ENCODE measurements around the gene ODAM. TPM values are rescaled to one million over a fixed set of nuclear protein-coding genes. Genes with fewer than 3 reads are reported as not detected.
"Not testable (repeated sequence)": the region's sequence is repeated elsewhere in the genome, so short reads cannot be mapped to it uniquely, and the experiment has no call there.

The ODAM gene
- total and polyA plus RNA-seq, 7 donors = not detected

- no peak for DNase-seq
- 64 to 85% (median 67%) methylated on average over 1 of the region's 1 CpG for WGBS, 3 donors
- ATAC-seq = no peak
- Histone ChIP-seq H3K9me3 (no peaks in the 10 kb centered on the region), H3K4me1 (no peaks in the 10 kb centered on the region), H3K27ac (no peak overlapping the region), H3K4me3 (no peak overlapping the region), H3K27me3 (ENCODE audit: insufficient read depth in 3 of 3, low read length in 2 of 3) (no peaks in the 10 kb centered on the region), H3K36me3 (ENCODE audit: insufficient read depth in 1 of 2, low read depth in 1 of 2) (no peaks in the 10 kb centered on the region)
- intact Hi-C loops (cut with DNase I) = no loop called here
- no peak for TF ChIP-seq CTCF (IDR thresholded peaks at IDR 0.05)
Observed at GRCh38 chr4:70203601-70204000, 8.1 kb downstream of the ODAM start.

- ATAC-seq; H3K4me3 ChIP-seq; DNase-seq; H3K27me3 ChIP-seq (ENCODE audit: insufficient read depth in 3 of 3, low read length in 2 of 3); intact Hi-C loops (cut with DNase I); H3K27ac ChIP-seq; H3K9me3 ChIP-seq; H3K36me3 ChIP-seq (ENCODE audit: insufficient read depth in 1 of 2, low read depth in 1 of 2); H3K4me1 ChIP-seq: not testable (repeated sequence)
- 72 to 86% (median 76%) methylated on average over 4 of the region's 4 CpGs for WGBS, 3 donors
Observed at GRCh38 chr4:70212752-70213151, 17.2 kb downstream of the ODAM start.

GRCh38 chr4:70216109-70216508 is 20.6 kb downstream of the ODAM start:
- H3K9me3 ChIP-seq; DNase-seq; H3K36me3 ChIP-seq (ENCODE audit: insufficient read depth in 1 of 2, low read depth in 1 of 2); ATAC-seq; H3K4me3 ChIP-seq; H3K27ac ChIP-seq; intact Hi-C loops (cut with DNase I); H3K4me1 ChIP-seq; H3K27me3 ChIP-seq (ENCODE audit: insufficient read depth in 3 of 3, low read length in 2 of 3): not testable (repeated sequence)

- WGBS, 3 donors = 96 to 100% (median 100%) methylated on average over 1 of the region's 1 CpG
Observed at GRCh38 chr4:70216550-70216949, 21.0 kb downstream of the ODAM start.

GRCh38 chr4:70221389-70221788 is 25.9 kb downstream of the ODAM start:
- H3K36me3 ChIP-seq (ENCODE audit: insufficient read depth in 1 of 2, low read depth in 1 of 2); H3K27me3 ChIP-seq (ENCODE audit: insufficient read depth in 3 of 3, low read length in 2 of 3); H3K4me1 ChIP-seq; DNase-seq; H3K9me3 ChIP-seq; ATAC-seq; intact Hi-C loops (cut with DNase I); H3K27ac ChIP-seq; H3K4me3 ChIP-seq: not testable (repeated sequence)
- 90 to 93% (median 92%) methylated on average over 3 of the region's 3 CpGs for WGBS, 3 donors

More at GRCh38 chr4:70216550-70216949, 21.0 kb downstream of the ODAM start:
- H3K4me3 ChIP-seq; H3K36me3 ChIP-seq (ENCODE audit: insufficient read depth in 1 of 2, low read depth in 1 of 2); ATAC-seq; H3K9me3 ChIP-seq; H3K4me1 ChIP-seq; intact Hi-C loops (cut with DNase I); H3K27me3 ChIP-seq (ENCODE audit: insufficient read depth in 3 of 3, low read length in 2 of 3); DNase-seq; H3K27ac ChIP-seq: not testable (repeated sequence)

- H3K4me3 ChIP-seq; H3K9me3 ChIP-seq; H3K4me1 ChIP-seq; H3K27me3 ChIP-seq (ENCODE audit: insufficient read depth in 3 of 3, low read length in 2 of 3); DNase-seq; intact Hi-C loops (cut with DNase I); H3K27ac ChIP-seq; H3K36me3 ChIP-seq (ENCODE audit: insufficient read depth in 1 of 2, low read depth in 1 of 2); ATAC-seq: not testable (repeated sequence)
Observed at GRCh38 chr4:70221818-70222217, 26.3 kb downstream of the ODAM start.

- H3K9me3 ChIP-seq = no peaks in the 10 kb centered on the region
- TF ChIP-seq CTCF (IDR thresholded peaks at IDR 0.05) = no peak
- WGBS, 3 donors = 63 to 75% (median 66%) methylated on average over 2 of the region's 2 CpGs
- ATAC-seq (no peak), DNase-seq (no peak)
- H3K4me3 ChIP-seq = no peak within 1 kb of the TSS
- intact Hi-C loops (cut with DNase I) = no loop called here
- no peaks in the 10 kb centered on the region for H3K27me3 ChIP-seq (ENCODE audit: insufficient read depth in 3 of 3, low read length in 2 of 3)
- H3K4me1 ChIP-seq = no peaks in the 10 kb centered on the region
- no peaks in the 10 kb centered on the region for H3K36me3 ChIP-seq (ENCODE audit: insufficient read depth in 1 of 2, low read depth in 1 of 2)
- no peak within 1 kb of the TSS for H3K27ac ChIP-seq
Observed at GRCh38 chr4:70225824-70226223, 30.3 kb downstream of the ODAM start, which contains the start of gene FDCSP. Gene FDCSP (plus strand): TSS chr4:70226124. CDS start chr4:70231195, 5,071 bp downstream.
